ENCODE data around the gene LAMP5. TPM values are rescaled to one million over a fixed set of nuclear protein-coding genes. Genes with fewer than 3 reads are reported as not detected.

LAMP5 gene
- total RNA-seq, 1 donor from 2014 or later: 0.34 TPM

GRCh38 chr20:9501473-9501872 is 12.9 kb upstream of the LAMP5 start:
- no peak for DNase-seq

- no peak for DNase-seq
Measured at GRCh38 chr20:9503526-9504245, 10.7 kb upstream of the LAMP5 start.

GRCh38 chr20:9506280-9506821 is 8.0 kb upstream of the LAMP5 start:
- no peak for DNase-seq

- no peak for DNase-seq
Measured at GRCh38 chr20:9506964-9507369, 7.4 kb upstream of the LAMP5 start.

GRCh38 chr20:9507544-9508239 is 6.7 kb upstream of the LAMP5 start:
- no peak for DNase-seq

GRCh38 chr20:9508240-9508661 is 6.1 kb upstream of the LAMP5 start:
- no peak for DNase-seq

GRCh38 chr20:9508696-9509178 is 5.7 kb upstream of the LAMP5 start:
- no peak for DNase-seq

GRCh38 chr20:9509246-9509645 is 5.1 kb upstream of the LAMP5 start:
- DNase-seq: no peak

GRCh38 chr20:9510911-9511310 is 3.5 kb upstream of the LAMP5 start:
- no peak for DNase-seq

- no peak for DNase-seq
Measured at GRCh38 chr20:9514072-9514460, 324 bp upstream of the LAMP5 start.

- no peak for DNase-seq
Measured at GRCh38 chr20:9515214-9515585, 810 bp downstream of the LAMP5 start.

GRCh38 chr20:9515741-9516233 is 1.4 kb downstream of the LAMP5 start:
- DNase-seq: no peak

- no peak for DNase-seq
Measured at GRCh38 chr20:9516234-9516871, 2.0 kb downstream of the LAMP5 start.

- no peak for DNase-seq
Measured at GRCh38 chr20:9517297-9518162, 3.1 kb downstream of the LAMP5 start.

- no peak for DNase-seq
Measured at GRCh38 chr20:9518576-9519175, 4.3 kb downstream of the LAMP5 start.

GRCh38 chr20:9520086-9520485 is 5.7 kb downstream of the LAMP5 start:
- DNase-seq: no peak

GRCh38 chr20:9523636-9524035 is 9.2 kb downstream of the LAMP5 start:
- DNase-seq: no peak

- no peak for DNase-seq
Measured at GRCh38 chr20:9531581-9531980, 17.2 kb downstream of the LAMP5 start.

- DNase-seq: no peak
Measured at GRCh38 chr20:9532069-9532838, 17.9 kb downstream of the LAMP5 start.

- no peak for DNase-seq
Measured at GRCh38 chr20:9534025-9534424, 19.6 kb downstream of the LAMP5 start.

GRCh38 chr20:9535449-9535848 is 21.1 kb downstream of the LAMP5 start:
- DNase-seq: no peak
